Right lobe of liver (tissue), 4 donors: ENCODE measurements around the gene TRPV2.

Experiments
- CTCF ChIP-seq, 4 donors: fragments of 200-600 bp in 3 of 4; fragments of 450-650 bp in 1 of 4; IDR thresholded peaks; one replicate each; pipeline versions ENCODE4 v1.5.1 to v1.8.0; 2016 to 2022; ENCODE audit warnings: antibody characterized with exemption in 4 of 4, mild to moderate bottlenecking in 2 of 4
- POLR2A ChIP-seq: fragments of 450-650 bp; IDR thresholded peaks from one replicate; pipeline ENCODE4 v1.6.1; 2017; ENCODE audit warnings: antibody characterized with exemption, mild to moderate bottlenecking
- donor health status: DM: no; HTN: no; CAD: no.
- donor health status: DM: no; HTN: no; CAD: no.
- donor health status: DM: no; HTN: yes; CAD: no.

- TF ChIP-seq POLR2A (no peak), CTCF (IDR thresholded peaks at IDR 0.05) (no peak)
Measured at GRCh38 chr17:16467044-16467443, 51.7 kb downstream of the TRPV2 start.
